Activated T-helper 1 cell treated with anti-CD3 and anti-CD28 coated beads, Interleukin-12 subunit alpha, Interleukin-12 subunit beta, Interleukin-2, Interleukin-4 antibody, amounts not matched to agents 30 ng/mL and 10 ng/mL and 1 ng/mL, durations not matched to agents 14 hours and 24 hours and 36 hours (primary cell): ENCODE data around the gene CTCF. TPM values are rescaled to one million over a fixed set of nuclear protein-coding genes. Genes with fewer than 3 reads are reported as not detected.
"Not testable (repeated sequence)": the region's sequence is repeated elsewhere in the genome, so short reads cannot be mapped to it uniquely, and the experiment has no call there.

Experiments
- DNase-seq: peaks from one replicate; pipeline ENCODE4 v3.0.0; 2021; ENCODE audit warnings: low spot score
- H3K27ac Mint-ChIP-seq: one replicate; pipeline ENCODE4 v1.8.0; 2021; ENCODE audit warnings: mild to moderate bottlenecking, mixed read lengths
- H3K27me3 Mint-ChIP-seq: one replicate; pipeline ENCODE4 v1.8.0; 2022; ENCODE audit warnings: mild to moderate bottlenecking, moderate library complexity, mixed read lengths; ENCODE audit not compliant: insufficient read depth
- H3K36me3 Mint-ChIP-seq: one replicate; pipeline ENCODE4 v1.8.0; 2021; ENCODE audit warnings: low read depth, mixed read lengths
- H3K4me1 Mint-ChIP-seq: one replicate; pipeline ENCODE4 v1.8.0; 2021; ENCODE audit warnings: low read depth, mixed read lengths
- H3K4me3 Mint-ChIP-seq: one replicate; pipeline ENCODE4 v1.8.0; 2021; ENCODE audit warnings: mild to moderate bottlenecking, moderate library complexity, mixed read lengths
- H3K9me3 Mint-ChIP-seq: one replicate; pipeline ENCODE4 v1.8.0; 2021; ENCODE audit warnings: mixed read lengths
- intact Hi-C: fragments of 100-400 bp; cut with micrococcal nuclease; formaldehyde crosslinking; loops from one replicate; pipeline ENCODE4 v1.15.1; 2024
- total RNA-seq: library from RNA; stranded (reverse); gene quantifications from 2 replicates; pipeline ENCODE4 v1.2.3, GENCODE V29; 2022

CTCF gene
- total RNA-seq, 1 donor from 2014 or later: 64.7 TPM

DNA sequence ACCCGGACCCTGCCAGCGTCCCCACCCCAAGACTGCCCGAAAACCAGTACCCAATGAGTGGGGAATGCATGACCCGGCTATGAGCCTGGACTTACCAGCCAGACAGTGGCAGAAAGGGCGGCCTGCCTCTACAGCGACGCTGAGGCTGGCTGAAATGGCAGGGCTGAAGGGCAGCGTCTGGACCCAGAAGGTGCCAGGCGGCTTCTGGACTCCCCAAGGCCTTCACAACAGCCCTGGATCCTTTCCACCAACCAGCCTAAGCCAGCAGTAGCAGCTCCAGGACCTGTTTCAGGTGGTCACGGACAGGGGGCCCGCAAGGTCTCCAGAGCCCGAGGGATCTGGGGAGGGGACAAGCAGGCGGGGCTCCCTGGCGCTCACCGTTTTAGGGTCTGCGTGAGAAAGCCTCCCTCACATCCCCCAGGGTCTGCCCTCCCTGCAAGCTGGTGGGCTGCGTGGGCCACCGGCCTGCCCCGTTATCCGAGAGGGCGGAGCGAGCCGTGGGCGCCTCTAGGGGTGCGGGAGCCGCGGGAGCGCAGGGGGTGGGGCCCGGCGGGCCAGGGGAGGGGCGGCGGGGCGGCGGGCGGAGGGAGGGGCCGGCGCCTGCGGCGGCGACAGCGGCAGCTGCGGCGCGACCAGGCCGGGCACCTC is 34.0 kb upstream of the CTCF start, which contains the start of gene RIPOR1:
Gene RIPOR1 (plus strand): TSS at position 608 of the 648 bp plus-strand sequence. CDS start 9,618 bp downstream, outside the sequence.
- intact Hi-C loops: loop anchor here (1.0 to 10.0 kb wide), 2 partner anchors 9 to 276 kb away; partner anchors contain the start of genes RANBP10 and TSNAXIP1
- Mint-ChIP-seq H3K27ac (no peak within 1 kb of the TSS), H3K36me3 (peaks cover 3% of the 10 kb centered on the region), H3K9me3 (no peaks in the 10 kb centered on the region), H3K27me3 (peaks cover 40% of the 10 kb centered on the region), H3K4me1 (peaks cover 12% of the 10 kb centered on the region), H3K4me3 (peak within 1 kb of the TSS; percentile 80)
- DNase-seq: peak; percentile 34

DNA sequence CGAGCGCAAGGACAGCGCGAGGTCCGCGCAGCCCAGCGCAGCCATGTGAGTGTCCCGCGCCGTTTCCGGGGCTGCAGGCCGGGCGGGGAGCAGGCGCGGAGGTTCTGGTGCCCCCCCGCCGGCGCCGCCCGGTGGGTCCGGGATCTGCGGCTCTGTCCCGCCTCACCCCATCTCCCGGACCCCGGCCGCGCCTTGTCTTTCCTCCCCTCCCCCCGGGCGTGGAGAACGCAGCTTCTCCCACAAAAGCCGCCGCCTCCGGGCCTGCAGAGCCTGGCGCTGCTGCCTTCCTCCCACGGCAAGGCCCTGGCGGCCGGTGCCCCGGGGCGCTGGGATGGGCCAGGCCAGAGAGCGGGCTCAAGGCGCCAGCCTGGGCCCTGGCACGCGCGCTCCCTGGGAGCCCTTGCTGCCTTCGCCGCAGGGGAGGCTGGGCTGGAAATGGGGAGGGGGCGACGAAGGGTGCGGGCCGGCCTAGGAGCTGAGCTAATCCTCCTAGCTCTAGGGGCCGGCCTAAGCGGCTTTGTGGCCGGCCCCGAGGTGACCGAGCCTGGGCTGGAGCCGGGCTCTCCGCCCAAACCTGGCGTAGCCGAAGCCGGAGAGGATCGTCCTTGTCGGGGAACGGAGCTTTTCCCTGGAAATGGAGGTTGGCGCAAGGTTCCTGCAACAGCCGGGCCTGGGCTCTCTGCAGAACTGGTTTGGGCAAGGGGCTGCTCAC is 33.3 kb upstream of the CTCF start:
- no peak for DNase-seq
- intact Hi-C loops: loop anchor here (1.0 to 10.0 kb wide), 2 partner anchors 8 to 276 kb away; partner anchors contain the start of genes RANBP10 and TSNAXIP1

DNA sequence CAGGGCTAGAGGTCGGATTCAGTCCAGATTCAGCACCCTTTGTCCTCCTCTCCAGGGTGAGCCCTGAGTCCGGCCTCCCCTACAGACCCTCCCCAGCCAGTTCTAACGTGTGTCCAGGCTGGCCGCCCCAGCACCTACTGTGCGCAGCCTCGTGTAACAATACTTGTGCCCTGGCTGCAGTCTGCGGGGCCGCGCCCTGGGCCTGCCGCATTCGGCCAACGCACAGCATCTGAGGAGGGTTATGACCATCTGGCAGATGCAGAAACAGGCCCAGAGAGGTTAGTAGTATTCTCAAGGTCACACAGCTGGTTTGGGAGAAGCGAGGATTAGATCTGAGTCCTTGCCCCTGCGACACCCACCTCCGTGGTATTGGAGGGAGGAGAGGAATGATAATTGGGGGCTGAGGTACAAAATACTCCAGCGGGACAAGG is 32.7 kb upstream of the CTCF start:
- Mint-ChIP-seq H3K36me3 (peaks cover 3% of the 10 kb centered on the region), H3K27ac (no peak overlapping the region), H3K4me3 (peak overlapping the region; percentile 80), H3K9me3 (no peaks in the 10 kb centered on the region), H3K4me1 (peaks cover 12% of the 10 kb centered on the region), H3K27me3 (peaks cover 40% of the 10 kb centered on the region)
- no peak for DNase-seq
- intact Hi-C loops: loop anchor here (10.0 kb wide), 1 partner anchor 275 kb away; the partner anchor contains the start of genes RANBP10 and TSNAXIP1

More for the DNA sequence above, 33.3 kb upstream of the CTCF start:
- peak overlapping the region; percentile 80 for H3K4me3 Mint-ChIP-seq
- H3K4me1 Mint-ChIP-seq: peaks cover 12% of the 10 kb centered on the region
- H3K9me3 Mint-ChIP-seq: no peaks in the 10 kb centered on the region
- peaks cover 3% of the 10 kb centered on the region for H3K36me3 Mint-ChIP-seq
- no peak overlapping the region for H3K27ac Mint-ChIP-seq
- peaks cover 43% of the 10 kb centered on the region for H3K27me3 Mint-ChIP-seq

DNA sequence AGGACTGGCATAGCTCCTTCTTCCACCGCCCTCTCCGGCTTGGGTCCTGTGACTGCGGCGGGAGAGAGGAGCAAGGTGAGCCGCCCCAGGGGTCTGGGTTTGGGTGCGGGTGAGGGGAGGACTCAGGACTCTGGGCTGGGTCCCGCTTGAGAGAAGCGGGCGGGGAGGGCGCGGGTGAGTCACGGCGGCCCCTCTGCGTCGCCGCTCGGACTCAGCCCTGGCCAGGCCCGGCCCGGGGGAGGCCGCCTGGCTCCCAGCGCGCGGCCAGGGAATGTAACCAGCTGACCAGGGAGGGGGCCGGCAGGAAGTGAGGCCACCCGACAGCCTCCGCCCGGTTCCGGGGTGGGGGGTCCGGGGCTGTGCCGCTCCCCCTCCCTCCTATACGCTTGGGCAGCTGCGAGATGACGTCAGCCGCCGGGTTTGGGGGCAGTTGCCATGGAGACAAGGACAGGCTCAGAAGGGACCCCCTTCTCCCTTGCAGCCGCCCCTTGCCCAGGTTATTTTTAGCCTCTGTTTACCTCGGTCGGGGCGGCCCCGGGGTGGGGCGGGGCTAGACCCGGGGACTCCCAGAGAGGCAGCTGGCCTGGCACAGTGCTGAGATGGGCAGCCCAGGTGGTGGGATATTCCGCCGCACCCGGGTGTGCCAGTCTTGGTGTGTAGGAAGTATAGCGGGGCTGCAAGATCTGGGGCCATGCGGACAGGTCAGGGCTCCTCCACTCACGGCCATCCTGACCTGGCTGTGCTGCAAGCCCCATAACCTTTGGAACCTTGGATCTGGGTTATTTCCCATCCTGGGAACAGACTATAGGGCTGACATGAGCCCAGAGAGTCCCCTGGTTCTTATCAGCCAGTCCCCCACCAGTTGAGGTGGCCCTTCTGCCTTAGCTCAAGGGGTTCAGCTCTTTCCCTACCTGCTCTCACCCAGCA is 32.0 kb upstream of the CTCF start:
- intact Hi-C loops: no loop called here
- H3K36me3 Mint-ChIP-seq: peaks cover 3% of the 10 kb centered on the region
- no peak overlapping the region for H3K27ac Mint-ChIP-seq
- no peak for DNase-seq
- H3K27me3 Mint-ChIP-seq: peaks cover 40% of the 10 kb centered on the region
- H3K4me1 Mint-ChIP-seq: peaks cover 15% of the 10 kb centered on the region
- H3K9me3 Mint-ChIP-seq: no peaks in the 10 kb centered on the region
- H3K4me3 Mint-ChIP-seq: peak overlapping the region; percentile 80

DNA sequence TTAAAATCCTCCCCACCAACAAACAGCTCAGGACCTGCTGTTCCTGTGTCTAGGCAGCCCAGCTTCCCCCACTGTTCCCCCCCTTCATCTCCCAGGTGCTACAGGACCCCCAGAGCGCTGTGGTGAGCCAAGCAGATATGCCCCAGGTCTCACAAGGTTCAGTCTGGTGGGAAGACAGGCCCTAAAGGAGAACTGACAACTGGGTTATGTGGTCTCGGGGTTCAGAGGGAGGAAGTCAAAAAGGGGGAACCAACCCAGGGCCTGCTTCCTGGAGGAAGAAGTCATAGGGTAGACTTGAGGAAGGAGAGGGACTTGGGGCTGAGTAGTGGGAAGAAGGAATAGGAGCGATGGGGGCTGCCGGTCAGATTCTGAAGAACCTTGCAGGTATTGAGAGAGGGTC is 31.1 kb upstream of the CTCF start:
- intact Hi-C loops: no loop called here

DNA sequence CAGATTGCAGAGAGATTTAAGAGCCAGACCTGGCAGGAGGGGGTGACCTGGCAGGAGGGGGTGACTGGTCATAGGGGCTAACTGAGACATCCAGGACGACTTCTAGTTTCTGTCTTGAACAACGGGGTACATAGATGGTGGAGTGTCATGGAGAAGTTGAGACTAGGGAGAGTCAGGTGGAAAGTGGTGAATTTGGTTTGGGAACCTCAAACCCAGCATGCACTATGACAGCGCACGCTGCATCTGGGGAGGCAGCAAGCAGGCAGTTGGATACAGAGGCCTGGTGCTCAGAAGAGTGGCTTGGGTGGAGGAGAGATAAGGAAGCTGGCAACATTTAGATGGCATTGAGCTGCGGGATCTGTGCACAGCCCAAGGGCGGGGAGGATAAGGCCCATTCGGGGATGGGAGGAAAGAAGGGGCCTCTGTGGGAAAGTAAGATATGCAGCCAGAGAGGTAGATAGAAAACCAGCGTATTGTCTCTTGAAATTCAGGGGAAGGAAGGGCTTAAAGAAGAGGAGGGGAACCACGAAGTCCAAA is 29.2 kb upstream of the CTCF start:
- intact Hi-C loops: no loop called here
- Mint-ChIP-seq H3K4me3 (no peak overlapping the region), H3K27ac (no peak overlapping the region), H3K4me1 (peaks cover 33% of the 10 kb centered on the region), H3K27me3 (peaks cover 38% of the 10 kb centered on the region), H3K36me3 (peaks cover 3% of the 10 kb centered on the region), H3K9me3 (no peaks in the 10 kb centered on the region)
- DNase-seq: no peak

More for the DNA sequence above, 31.1 kb upstream of the CTCF start:
- Mint-ChIP-seq H3K27ac (no peak overlapping the region), H3K9me3 (no peaks in the 10 kb centered on the region), H3K4me3 (peak overlapping the region; percentile 16), H3K4me1 (peaks cover 25% of the 10 kb centered on the region), H3K36me3 (peaks cover 3% of the 10 kb centered on the region), H3K27me3 (peaks cover 43% of the 10 kb centered on the region)
- no peak for DNase-seq

DNA sequence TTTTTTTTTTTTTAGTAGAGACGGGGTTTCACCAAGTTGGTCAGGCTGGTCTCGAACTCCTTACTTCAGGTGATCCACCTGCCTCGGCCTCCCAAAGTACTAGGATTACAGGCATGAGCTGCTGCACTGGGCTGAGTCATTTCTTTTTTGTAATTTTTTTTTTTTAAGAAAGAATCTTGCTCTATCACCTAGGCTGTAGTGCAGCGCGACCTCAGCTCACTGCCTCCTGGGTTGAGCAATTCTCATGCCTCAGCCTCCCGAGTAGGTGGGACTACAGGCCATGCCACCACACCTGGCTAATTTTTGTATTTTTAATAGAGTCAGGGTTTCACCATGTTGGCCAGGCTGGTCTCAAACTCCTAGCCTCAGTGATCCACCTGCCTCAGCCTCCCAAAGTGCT is 28.3 kb upstream of the CTCF start:
- intact Hi-C loops, DNase-seq, H3K4me3 Mint-ChIP-seq, H3K36me3 Mint-ChIP-seq, H3K9me3 Mint-ChIP-seq, H3K27ac Mint-ChIP-seq: not testable (repeated sequence)
- Mint-ChIP-seq H3K27me3 (peaks cover 38% of the 10 kb centered on the region), H3K4me1 (peaks cover 37% of the 10 kb centered on the region)

DNA sequence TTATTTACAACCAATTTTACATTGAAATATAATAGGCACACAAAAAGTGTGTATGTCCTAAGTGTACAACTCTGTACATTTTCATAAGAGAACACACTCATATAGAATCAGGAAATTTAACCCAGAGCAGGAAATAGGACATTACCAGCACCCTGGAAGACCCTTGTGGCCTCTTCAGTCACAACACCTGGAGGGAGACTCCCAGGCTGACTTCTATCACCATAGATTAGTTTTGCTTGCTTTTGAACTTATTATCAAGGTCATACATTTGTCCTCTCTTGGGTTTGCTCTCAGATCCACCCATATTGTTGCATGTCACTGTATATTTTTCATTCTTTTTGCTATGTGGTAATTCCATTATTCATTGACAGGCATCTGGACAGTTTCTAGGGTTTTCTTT is 27.9 kb upstream of the CTCF start:
- peaks cover 41% of the 10 kb centered on the region for H3K4me1 Mint-ChIP-seq
- no peak overlapping the region for H3K27ac Mint-ChIP-seq
- peaks cover 3% of the 10 kb centered on the region for H3K36me3 Mint-ChIP-seq
- no peak for DNase-seq
- H3K4me3 Mint-ChIP-seq: no peak overlapping the region
- no peaks in the 10 kb centered on the region for H3K9me3 Mint-ChIP-seq
- peaks cover 38% of the 10 kb centered on the region for H3K27me3 Mint-ChIP-seq
- intact Hi-C loops: no loop called here

DNA sequence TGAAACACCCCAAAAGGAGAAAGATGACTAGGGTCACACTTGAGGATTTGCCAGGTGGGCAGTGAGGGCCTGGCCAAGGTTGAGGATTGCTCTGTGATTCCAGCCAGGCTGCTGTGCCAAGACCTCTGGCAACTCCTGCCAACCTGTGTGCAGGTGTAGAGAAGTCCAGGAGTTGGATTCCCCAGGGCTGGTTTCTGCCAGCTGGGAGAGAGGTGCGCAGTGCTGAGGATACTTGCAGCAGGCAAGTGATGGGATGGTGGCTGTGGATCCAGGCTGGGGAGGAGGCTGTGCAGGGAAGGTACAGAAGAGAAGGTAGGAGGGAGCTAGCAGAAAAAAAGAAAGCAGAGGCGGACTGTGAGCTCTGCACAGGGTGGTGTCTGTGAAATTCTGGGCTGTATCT is 27.1 kb upstream of the CTCF start:
- DNase-seq: no peak
- H3K36me3 Mint-ChIP-seq: peaks cover under 1% of the 10 kb centered on the region
- H3K9me3 Mint-ChIP-seq: no peaks in the 10 kb centered on the region
- peaks cover 38% of the 10 kb centered on the region for H3K4me1 Mint-ChIP-seq
- no peak overlapping the region for H3K27ac Mint-ChIP-seq
- peak overlapping the region; percentile 83 for H3K4me3 Mint-ChIP-seq
- intact Hi-C loops: no loop called here
- peaks cover 33% of the 10 kb centered on the region for H3K27me3 Mint-ChIP-seq

DNA sequence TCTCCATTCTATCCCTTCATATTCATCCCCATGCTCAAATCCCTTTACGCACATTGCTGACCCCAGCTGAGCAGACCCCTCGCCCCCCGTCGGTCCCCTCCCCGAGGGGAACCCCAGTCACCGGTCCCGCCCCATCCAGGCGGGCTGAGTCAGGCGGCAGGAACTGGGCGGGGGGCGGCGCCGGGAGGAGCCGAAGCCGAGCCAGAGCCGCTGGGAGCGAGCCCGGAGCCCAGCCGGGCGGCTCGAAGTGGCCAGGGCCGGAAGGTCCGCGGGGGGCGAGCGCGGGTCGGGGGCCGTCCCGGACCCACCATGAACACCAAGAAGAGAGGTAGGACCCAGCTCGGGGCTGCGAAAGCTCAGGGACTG is 25.1 kb upstream of the CTCF start:
- peak overlapping the region; percentile 83 for H3K4me3 Mint-ChIP-seq
- DNase-seq: peak; percentile 52
- no peaks in the 10 kb centered on the region for H3K9me3 Mint-ChIP-seq
- peaks cover 9% of the 10 kb centered on the region for H3K36me3 Mint-ChIP-seq
- H3K27me3 Mint-ChIP-seq: peaks cover 19% of the 10 kb centered on the region
- intact Hi-C loops: loop anchor here (1.0 kb wide), 2 partner anchors 9 to 16 kb away; partner anchors contain the start of gene RIPOR1
- H3K4me1 Mint-ChIP-seq: peaks cover 36% of the 10 kb centered on the region
- peak overlapping the region; percentile 49 for H3K27ac Mint-ChIP-seq

DNA sequence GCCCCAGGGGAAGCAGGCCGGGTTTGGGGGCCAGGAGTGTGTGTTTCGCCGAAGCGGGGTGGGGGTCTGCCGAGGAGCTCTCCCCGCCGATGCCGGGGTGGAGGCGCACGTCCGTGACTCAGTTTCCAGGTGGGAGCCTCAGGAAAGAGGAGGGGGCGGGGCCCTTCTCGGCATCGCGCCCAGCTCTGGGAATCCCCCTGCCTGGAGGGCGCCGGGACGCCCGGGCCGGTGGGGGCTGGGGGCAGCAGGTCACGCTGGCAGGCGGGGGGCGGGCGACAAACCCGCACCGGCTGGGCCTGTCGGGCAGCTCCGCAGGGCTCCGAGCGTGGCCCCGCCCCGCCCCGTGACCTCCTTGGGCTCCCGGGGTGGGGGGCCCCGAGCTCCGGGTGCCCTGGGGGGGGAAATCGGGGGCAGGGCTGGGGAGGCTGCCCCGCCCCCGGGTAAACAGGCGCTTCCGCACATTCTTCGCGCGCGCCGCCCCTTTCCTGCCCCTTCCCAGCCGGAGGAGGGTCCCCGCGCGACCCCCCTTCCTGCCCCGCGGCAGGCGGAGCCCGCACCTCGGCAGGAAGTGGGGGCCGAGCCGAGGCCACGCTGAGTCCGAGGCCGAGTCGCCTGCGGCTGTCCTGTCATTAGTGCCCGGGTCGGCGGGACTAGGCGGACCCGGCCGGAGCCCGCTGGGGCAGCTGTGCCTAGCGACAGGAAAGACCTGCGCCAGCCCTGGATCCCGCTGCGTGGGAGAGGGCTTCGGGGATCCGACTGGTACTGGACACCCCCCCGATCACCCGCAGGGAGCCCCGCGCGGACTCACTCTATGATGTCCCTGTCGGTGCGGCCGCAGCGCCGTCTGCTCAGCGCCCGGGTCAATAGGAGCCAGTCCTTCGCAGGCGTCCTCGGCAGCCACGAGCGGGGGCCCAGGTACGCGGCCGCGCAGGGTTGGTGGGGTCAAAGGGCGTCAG is 24.4 kb upstream of the CTCF start:
- intact Hi-C loops: loop anchor here (1.0 kb wide), 2 partner anchors 10 to 17 kb away; partner anchors contain the start of gene RIPOR1
- H3K4me1 Mint-ChIP-seq: peaks cover 41% of the 10 kb centered on the region
- H3K27ac Mint-ChIP-seq: no peak overlapping the region
- H3K27me3 Mint-ChIP-seq: peaks cover 19% of the 10 kb centered on the region
- peak overlapping the region; percentile 83 for H3K4me3 Mint-ChIP-seq
- H3K36me3 Mint-ChIP-seq: peaks cover 13% of the 10 kb centered on the region
- DNase-seq: peak; percentile 59
- H3K9me3 Mint-ChIP-seq: no peaks in the 10 kb centered on the region
